ENCODE data around the gene MOB4. TPM values are rescaled to one million over a fixed set of nuclear protein-coding genes. Genes with fewer than 3 reads are reported as not detected.

MOB4 gene
- total RNA-seq, 1 donor = 37.1 TPM

- no peak for DNase-seq (ENCODE audit: low read depth)
- TF ChIP-seq, protein P1, sequence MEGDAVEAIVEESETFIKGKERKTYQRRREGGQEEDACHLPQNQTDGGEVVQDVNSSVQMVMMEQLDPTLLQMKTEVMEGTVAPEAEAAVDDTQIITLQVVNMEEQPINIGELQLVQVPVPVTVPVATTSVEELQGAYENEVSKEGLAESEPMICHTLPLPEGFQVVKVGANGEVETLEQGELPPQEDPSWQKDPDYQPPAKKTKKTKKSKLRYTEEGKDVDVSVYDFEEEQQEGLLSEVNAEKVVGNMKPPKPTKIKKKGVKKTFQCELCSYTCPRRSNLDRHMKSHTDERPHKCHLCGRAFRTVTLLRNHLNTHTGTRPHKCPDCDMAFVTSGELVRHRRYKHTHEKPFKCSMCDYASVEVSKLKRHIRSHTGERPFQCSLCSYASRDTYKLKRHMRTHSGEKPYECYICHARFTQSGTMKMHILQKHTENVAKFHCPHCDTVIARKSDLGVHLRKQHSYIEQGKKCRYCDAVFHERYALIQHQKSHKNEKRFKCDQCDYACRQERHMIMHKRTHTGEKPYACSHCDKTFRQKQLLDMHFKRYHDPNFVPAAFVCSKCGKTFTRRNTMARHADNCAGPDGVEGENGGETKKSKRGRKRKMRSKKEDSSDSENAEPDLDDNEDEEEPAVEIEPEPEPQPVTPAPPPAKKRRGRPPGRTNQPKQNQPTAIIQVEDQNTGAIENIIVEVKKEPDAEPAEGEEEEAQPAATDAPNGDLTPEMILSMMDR (IDR thresholded peaks at IDR 0.05; ENCODE audit: insufficient read depth, low read length) = no peak
Observed at GRCh38 chr2:197495433-197496134, 20.3 kb upstream of the MOB4 start.

GRCh38 chr2:197496695-197497094 is 19.2 kb upstream of the MOB4 start:
- TF ChIP-seq, protein P1 (IDR thresholded peaks at IDR 0.05; ENCODE audit: insufficient read depth, low read length) = no peak
- DNase-seq (ENCODE audit: low read depth) = no peak
- H3K4me3 ChIP-seq (ENCODE audit: low read depth, low read length) = no peak overlapping the region

More at GRCh38 chr2:197495433-197496134, 20.3 kb upstream of the MOB4 start:
- H3K4me3 ChIP-seq (ENCODE audit: low read depth, low read length) = no peak overlapping the region

GRCh38 chr2:197497326-197497725 is 18.5 kb upstream of the MOB4 start:
- H3K4me3 ChIP-seq (ENCODE audit: low read depth, low read length) = no peak overlapping the region
- TF ChIP-seq, protein P1 (IDR thresholded peaks at IDR 0.05; ENCODE audit: insufficient read depth, low read length) = no peak
- DNase-seq (ENCODE audit: low read depth) = no peak

DNA sequence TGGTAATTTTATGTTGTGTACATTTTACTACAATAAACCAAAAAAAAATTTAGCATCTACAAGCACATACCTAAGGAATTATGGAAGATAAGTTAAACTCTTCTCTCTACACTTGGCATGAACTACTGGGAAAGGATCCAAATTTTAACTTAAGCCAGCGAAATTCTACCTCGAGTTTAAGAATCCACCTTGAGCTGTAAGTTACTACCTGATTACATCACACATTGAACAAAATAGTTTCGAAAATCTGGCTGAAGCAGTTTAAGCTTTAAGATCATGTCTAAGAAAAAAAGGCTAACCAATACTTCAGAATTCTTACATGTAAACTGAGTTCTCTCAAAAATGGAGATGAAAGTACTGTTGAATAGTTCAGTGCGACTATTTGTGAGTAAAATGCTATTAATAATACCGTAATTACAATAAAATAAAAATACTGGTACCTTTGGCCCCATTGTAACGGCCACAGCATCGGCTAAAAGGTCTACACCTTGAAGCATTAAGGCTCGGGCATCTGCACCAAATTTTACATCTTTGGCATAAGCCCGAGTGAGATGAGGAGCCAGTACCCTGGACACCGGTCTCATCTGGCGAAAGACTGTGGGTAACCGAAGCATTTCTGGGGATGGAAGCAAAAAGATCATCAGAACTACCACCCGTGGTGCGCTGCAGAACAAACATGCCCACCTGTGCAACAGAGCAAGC is 17.5 kb upstream of the MOB4 start:
- DNase-seq (ENCODE audit: low read depth) = peak; percentile 36
- peak overlapping the region; percentile 90 for H3K4me3 ChIP-seq (ENCODE audit: low read depth, low read length)
- TF ChIP-seq, protein P1 (IDR thresholded peaks at IDR 0.05; ENCODE audit: insufficient read depth, low read length) = no peak

- H3K4me3 ChIP-seq (ENCODE audit: low read depth, low read length) = peak overlapping the region; percentile 90
- TF ChIP-seq, protein P1 (IDR thresholded peaks at IDR 0.05; ENCODE audit: insufficient read depth, low read length) = no peak
- DNase-seq (ENCODE audit: low read depth) = peak; percentile 40
Observed at GRCh38 chr2:197498937-197499593, 16.8 kb upstream of the MOB4 start.

- peak; percentile 99 for DNase-seq (ENCODE audit: low read depth)
- TF ChIP-seq, protein P1 (IDR thresholded peaks at IDR 0.05; ENCODE audit: insufficient read depth, low read length) = no peak
- H3K4me3 ChIP-seq (ENCODE audit: low read depth, low read length) = peak within 1 kb of the TSS; percentile 90
Observed at GRCh38 chr2:197499594-197500502, 16.0 kb upstream of the MOB4 start, which contains the start of the genes HSPD1 and HSPE1. Gene HSPD1 (minus strand): TSS chr2:197499840. CDS start chr2:197498848, 992 bp downstream. Gene HSPE1 (plus strand): TSS chr2:197500379. CDS start chr2:197500437, 58 bp downstream.

Data from fibroblast of the aortic adventitia (primary cell).